Mesenchymal stem cell (in vitro differentiated cells and primary cell): Measurements from ENCODE around the gene AOC2.

ENCODE experiments used
- DNase-seq: peaks from one replicate; pipeline ENCODE4 v3.0.0-alpha.2; 2013
- H2AFZ ChIP-seq: one replicate; pipeline ENCODE4 v1.6.1; 2013; ENCODE audit warnings: low read depth, mild to moderate bottlenecking, control low read depth, inconsistent platforms, low read length, moderate library complexity
- H2AK5ac ChIP-seq: 2 replicates; pipeline ENCODE4 v1.6.1; 2013; ENCODE audit warnings: low read length, moderate library complexity, mild to moderate bottlenecking, inconsistent platforms; ENCODE audit not compliant: severe bottlenecking
- H2BK120ac ChIP-seq: one replicate; pipeline ENCODE4 v1.6.1; 2013; ENCODE audit warnings: low read depth, mild to moderate bottlenecking, inconsistent platforms, low read length, moderate library complexity
- H2BK12ac ChIP-seq, 2 experiments: one replicate each; pipeline ENCODE4 v1.6.1; 2013; ENCODE audit warnings: inconsistent platforms in 2 of 2, low read length in 2 of 2, mild to moderate bottlenecking in 2 of 2, moderate library complexity in 2 of 2, control low read depth in 1 of 2
- H2BK15ac ChIP-seq: one replicate; pipeline ENCODE4 v1.6.1; 2013; ENCODE audit warnings: mild to moderate bottlenecking, low read depth, inconsistent platforms; ENCODE audit not compliant: poor library complexity, severe bottlenecking
- H2BK5ac ChIP-seq: 2 replicates; pipeline ENCODE4 v1.6.1; 2013; ENCODE audit warnings: low read depth, mild to moderate bottlenecking, low read length, control low read depth, inconsistent platforms; ENCODE audit not compliant: poor library complexity, severe bottlenecking
- H3K14ac ChIP-seq, 2 experiments: one replicate each; pipeline ENCODE4 v1.6.1; 2013; ENCODE audit warnings: inconsistent platforms in 2 of 2, low read length in 2 of 2, control low read depth in 1 of 2, mild to moderate bottlenecking in 1 of 2, moderate library complexity in 1 of 2
- H3K18ac ChIP-seq, 2 experiments: one replicate each; pipeline ENCODE4 v1.6.1; 2013; ENCODE audit warnings: inconsistent platforms in 2 of 2, low read length in 2 of 2, control low read depth in 1 of 2, low read depth in 1 of 2, mild to moderate bottlenecking in 1 of 2
- H3K23ac ChIP-seq, 2 experiments: one replicate each; pipeline ENCODE4 v1.6.1; 2013; ENCODE audit warnings: inconsistent platforms in 2 of 2, low read length in 2 of 2, mild to moderate bottlenecking in 2 of 2, moderate library complexity in 2 of 2, control low read depth in 1 of 2
- H3K27ac ChIP-seq: 2 replicates; pipeline ENCODE4 v1.5.1; 2013; ENCODE audit warnings: mild to moderate bottlenecking, moderate library complexity, low read length, control low read depth, inconsistent platforms; ENCODE audit not compliant: poor library complexity, severe bottlenecking
- H3K27me3 ChIP-seq, 2 experiments: 2 replicates each; pipeline versions ENCODE4 v1.6.1 to v1.7.0; 2013; ENCODE audit warnings: low read length in 2 of 2, mild to moderate bottlenecking in 2 of 2, moderate library complexity in 2 of 2, control low read depth in 1 of 2, inconsistent platforms in 1 of 2; ENCODE audit not compliant: control insufficient read depth in 1 of 2, insufficient read depth in 1 of 2
- H3K36me3 ChIP-seq, 2 experiments: 2 replicates each; pipeline versions ENCODE4 v1.6.1 to v1.7.0; 2013; ENCODE audit warnings: low read length in 2 of 2, control low read depth in 1 of 2, inconsistent platforms in 1 of 2, low read depth in 1 of 2, mild to moderate bottlenecking in 1 of 2; ENCODE audit not compliant: insufficient read depth in 2 of 2, control insufficient read depth in 1 of 2
- H3K4ac ChIP-seq, 2 experiments: one replicate each; pipeline ENCODE4 v1.6.1; 2013; ENCODE audit warnings: inconsistent platforms in 2 of 2, low read length in 2 of 2, mild to moderate bottlenecking in 2 of 2, moderate library complexity in 2 of 2, control low read depth in 1 of 2, low read depth in 1 of 2
- H3K4me1 ChIP-seq: 2 replicates; pipeline ENCODE4 v1.6.1; 2013; ENCODE audit warnings: low read depth, low read length, control low read depth; ENCODE audit not compliant: control insufficient read depth, insufficient read depth
- H3K4me2 ChIP-seq: 2 replicates; pipeline ENCODE4 v1.6.1; 2013; ENCODE audit warnings: low read length, mild to moderate bottlenecking, inconsistent platforms; ENCODE audit not compliant: poor library complexity, severe bottlenecking
- H3K4me3 ChIP-seq, 2 experiments: 2 replicates each; pipeline versions ENCODE4 v1.5.1 to v1.7.0; 2013; ENCODE audit warnings: low read length in 2 of 2, mild to moderate bottlenecking in 2 of 2, control low read depth in 1 of 2, low read depth in 1 of 2; ENCODE audit not compliant: insufficient read depth in 1 of 2
- H3K79me1 ChIP-seq: replicated peaks from 2 replicates; pipeline ENCODE4 v1.6.1; 2013; ENCODE audit warnings: mild to moderate bottlenecking, control low read depth, low read length, inconsistent platforms; ENCODE audit not compliant: poor library complexity, severe bottlenecking
- H3K9ac ChIP-seq: 2 replicates; pipeline ENCODE4 v1.7.0; 2013; ENCODE audit warnings: mild to moderate bottlenecking, low read length, moderate library complexity
- H3K9me3 ChIP-seq: 2 replicates; pipeline ENCODE4 v1.7.0; 2013; ENCODE audit warnings: mild to moderate bottlenecking, low read length; ENCODE audit not compliant: control insufficient read depth
- H4K8ac ChIP-seq: one replicate; pipeline ENCODE4 v1.6.1; 2013; ENCODE audit warnings: inconsistent platforms, mild to moderate bottlenecking, low read length, moderate library complexity
- H4K91ac ChIP-seq: one replicate; pipeline ENCODE4 v1.6.1; 2013; ENCODE audit warnings: mild to moderate bottlenecking, low read length, inconsistent platforms
- WGBS: methylation state at CpG from one replicate; pipeline ENCODE4 v1.1.7; 2013; ENCODE audit warnings: mixed read lengths; 5-methylcytosine and 5-hydroxymethylcytosine counted together

The AOC2 gene

GRCh38 chr17:42844761-42845555, 578 bp downstream of the AOC2 start:
- peaks cover 54% of the 10 kb centered on the region in 2 experiments for H3K36me3 ChIP-seq
- H3K23ac ChIP-seq, result no peak overlapping the region
- H3K27me3 ChIP-seq, result peaks cover 5% of the 10 kb centered on the region in 2 experiments
- H3K9me3 ChIP-seq, result no peaks in the 10 kb centered on the region
- H3K27ac ChIP-seq, result no peak overlapping the region
- H2BK5ac ChIP-seq, result no peak overlapping the region
- no peak overlapping the region for H4K8ac ChIP-seq
- H3K4me1 ChIP-seq, result peaks cover 10% of the 10 kb centered on the region
- no peak overlapping the region for H2BK120ac ChIP-seq
- H3K18ac ChIP-seq, result no peak overlapping the region
- no peak overlapping the region for H4K91ac ChIP-seq
- peaks cover 14% of the 10 kb centered on the region for H3K79me1 ChIP-seq
- no peak overlapping the region for H3K4me3 ChIP-seq
- no peak overlapping the region for H2AFZ ChIP-seq
- H3K9ac ChIP-seq, result no peak overlapping the region
- H3K4me2 ChIP-seq, result no peak overlapping the region
- no peak overlapping the region for H2BK15ac ChIP-seq
- H3K14ac ChIP-seq, result no peak overlapping the region
- H3K4ac ChIP-seq, result no peak overlapping the region
- no peak overlapping the region for H2BK12ac ChIP-seq
- DNase-seq, result no peak
- no peak overlapping the region for H2AK5ac ChIP-seq
- WGBS, result 98% methylated on average over 24 of the region's 24 CpGs

DNA sequence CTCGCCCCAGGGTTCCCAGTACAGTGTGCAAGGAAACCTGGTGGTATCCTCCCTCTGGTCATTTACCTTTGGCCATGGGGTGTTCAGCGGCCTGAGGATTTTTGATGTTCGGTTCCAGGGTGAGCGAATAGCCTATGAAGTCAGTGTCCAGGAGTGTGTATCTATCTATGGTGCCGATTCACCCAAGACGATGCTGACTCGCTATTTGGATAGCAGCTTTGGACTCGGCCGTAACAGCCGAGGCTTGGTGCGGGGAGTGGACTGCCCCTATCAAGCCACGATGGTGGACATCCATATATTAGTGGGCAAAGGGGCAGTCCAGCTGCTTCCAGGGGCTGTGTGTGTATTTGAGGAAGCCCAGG, 1.2 kb downstream of the AOC2 start:
- peaks cover 5 to 11% of the 10 kb centered on the region in 2 experiments for H3K27me3 ChIP-seq
- H2BK120ac ChIP-seq, result no peak overlapping the region
- no peak overlapping the region for H3K18ac ChIP-seq
- H3K36me3 ChIP-seq, result peaks cover 49 to 50% of the 10 kb centered on the region in 2 experiments
- no peak overlapping the region for H4K8ac ChIP-seq
- H3K23ac ChIP-seq, result no peak overlapping the region
- H2BK12ac ChIP-seq, result no peak overlapping the region
- 97% methylated on average over 12 of the region's 12 CpGs for WGBS
- no peaks in the 10 kb centered on the region for H3K9me3 ChIP-seq
- H3K4me3 ChIP-seq, result no peak overlapping the region
- H2AK5ac ChIP-seq, result no peak overlapping the region
- H4K91ac ChIP-seq, result no peak overlapping the region
- no peak overlapping the region for H2BK15ac ChIP-seq
- no peak overlapping the region for H3K14ac ChIP-seq
- no peak for DNase-seq
- H3K4me2 ChIP-seq, result no peak overlapping the region
- peaks cover 11% of the 10 kb centered on the region for H3K4me1 ChIP-seq
- H2BK5ac ChIP-seq, result no peak overlapping the region
- no peak overlapping the region for H3K4ac ChIP-seq
- peak overlapping the region; percentile 44 for H3K9ac ChIP-seq
- peaks cover 14% of the 10 kb centered on the region for H3K79me1 ChIP-seq
- H3K27ac ChIP-seq, result no peak overlapping the region
- H2AFZ ChIP-seq, result no peak overlapping the region

- Histone ChIP-seq H3K4me2 (no peak overlapping the region), H2AFZ (no peak overlapping the region), H3K9me3 (no peaks in the 10 kb centered on the region), H4K8ac (no peak overlapping the region), H3K14ac (no peak overlapping the region), H3K4ac (no peak overlapping the region), H2BK15ac (no peak overlapping the region), H3K79me1 (peaks cover 14% of the 10 kb centered on the region), H2BK120ac (no peak overlapping the region), H3K9ac (peak overlapping the region; percentile 44), H3K18ac (no peak overlapping the region), H2BK5ac (no peak overlapping the region), H2BK12ac (no peak overlapping the region), H3K27me3 (peaks cover 5 to 16% of the 10 kb centered on the region in 2 experiments), H2AK5ac (no peak overlapping the region), H4K91ac (no peak overlapping the region), H3K27ac (no peak overlapping the region), H3K4me1 (peaks cover 11% of the 10 kb centered on the region), H3K4me3 (no peak overlapping the region), H3K36me3 (peaks cover 46 to 47% of the 10 kb centered on the region in 2 experiments), H3K23ac (no peak overlapping the region)
- 93% methylated on average over 6 of the region's 7 CpGs for WGBS
- DNase-seq, result no peak
These were observed 1.7 kb downstream of the AOC2 start for GRCh38 chr17:42845918-42846593.

DNA sequence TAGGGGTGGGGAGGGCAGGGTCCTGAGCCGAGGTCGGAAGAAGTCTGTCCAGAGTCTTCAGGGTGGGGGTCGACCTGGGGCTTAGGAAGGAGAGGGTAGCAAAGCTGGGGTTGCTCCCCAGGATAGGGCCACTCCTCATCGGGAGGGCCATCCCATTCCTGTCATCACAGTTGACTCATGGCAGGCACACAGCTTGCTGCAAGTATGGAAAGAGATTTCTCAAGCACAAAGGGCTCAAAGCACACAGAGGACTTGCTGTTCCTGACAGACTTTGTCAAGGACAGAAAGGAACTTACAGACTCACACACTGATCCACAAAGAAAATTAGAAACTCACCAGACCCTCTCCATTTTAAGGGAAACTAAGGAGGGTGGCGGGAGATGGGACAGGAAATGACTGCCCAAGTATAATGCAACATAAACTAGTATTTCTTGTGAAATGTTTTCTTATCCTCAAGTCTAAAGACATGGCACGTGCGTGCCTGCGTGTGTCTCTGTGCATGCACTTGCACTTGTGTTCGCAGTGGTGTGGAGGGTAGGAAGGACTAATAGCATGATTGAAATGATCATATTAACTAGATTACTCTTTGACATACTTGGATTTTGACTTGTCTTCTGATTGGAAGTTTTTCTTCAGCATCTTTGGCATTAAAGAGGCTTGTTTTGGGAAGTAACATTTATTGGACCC, 2.4 kb downstream of the AOC2 start:
- peak; percentile 58 for DNase-seq
- Histone ChIP-seq H3K4ac (no peak overlapping the region), H2BK15ac (no peak overlapping the region), H2BK120ac (no peak overlapping the region), H3K4me2 (no peak overlapping the region), H3K4me3 (no peak overlapping the region), H2BK5ac (no peak overlapping the region), H3K23ac (no peak overlapping the region), H3K27me3 (peaks cover 5 to 20% of the 10 kb centered on the region in 2 experiments), H3K18ac (no peak overlapping the region), H2AK5ac (no peak overlapping the region), H4K91ac (no peak overlapping the region), H2BK12ac (no peak overlapping the region), H3K36me3 (peaks cover 40 to 41% of the 10 kb centered on the region in 2 experiments), H3K9ac (peak overlapping the region; percentile 44), H3K14ac (no peak overlapping the region), H4K8ac (no peak overlapping the region), H3K27ac (no peak overlapping the region), H3K79me1 (peaks cover 11% of the 10 kb centered on the region), H3K9me3 (no peaks in the 10 kb centered on the region), H3K4me1 (peaks cover 11% of the 10 kb centered on the region), H2AFZ (no peak overlapping the region)
- 77% methylated on average over 8 of the region's 9 CpGs for WGBS
